ENCODE results near the gene PLXNA3. TPM values are rescaled to one million over a fixed set of nuclear protein-coding genes. Genes with fewer than 3 reads are reported as not detected.

Gene PLXNA3
- polyA plus RNA-seq, 1 of the 3 experiments (the other 2 are of a cell fraction), result 33.2 TPM

GRCh38 chrX:154472685-154473632 lies 14.9 kb downstream of the PLXNA3 start:
- H2AFZ ChIP-seq (ENCODE audit: low read depth), result no peak overlapping the region
- peaks cover 0 to 4% of the 10 kb centered on the region in 2 experiments; a peak in 1 of 4 replicates for H3K4me1 ChIP-seq (ENCODE audit: control insufficient read depth in 1 of 2, insufficient read depth in 2 of 2, low read depth in 1 of 2, low read length in 1 of 2)
- H3K36me3 ChIP-seq (replicated peaks in 1 of 2; ENCODE audit: control insufficient read depth in 1 of 2, insufficient read depth in 2 of 2, low read length in 1 of 2), result peaks cover 0 to 6% of the 10 kb centered on the region in 2 experiments
- H3K9me3 ChIP-seq, result no peaks in the 10 kb centered on the region
- 67% methylated on average over 21 of the region's 28 CpGs for WGBS (ENCODE audit: low lambda C conversion rate)
- H4K20me1 ChIP-seq (ENCODE audit: insufficient read depth), result 0 out of 2 replicates have a peak, but pooled peaks cover 8% of the 10 kb centered on the region
- DNase-seq, result no peak
- H3K9me2 ChIP-seq, result no peaks in the 10 kb centered on the region
- H3K27ac ChIP-seq (ENCODE audit: low read depth in 2 of 2, low read length in 1 of 2), result no peak overlapping the region
- H3F3A ChIP-seq (replicated peaks; ENCODE audit: insufficient read depth), result peaks cover 14% of the 10 kb centered on the region
- H3K79me2 ChIP-seq (ENCODE audit: insufficient read depth), result no peaks in the 10 kb centered on the region; the same call in 1 of the 2 replicates
- TF ChIP-seq MEF2A (IDR thresholded peaks at IDR 0.05; ENCODE audit: borderline replicate concordance, low read depth) (no peak), FOSL2 (IDR thresholded peaks at IDR 0.05; ENCODE audit: borderline replicate concordance, low read depth) (no peak), FOXM1 (IDR thresholded peaks at IDR 0.05; ENCODE audit: low read depth) (no peak), ELF1 (IDR thresholded peaks at IDR 0.05) (no peak), RAD21 (IDR thresholded peaks at IDR 0.05; ENCODE audit: low read length) (no peak), TEAD4 (IDR thresholded peaks at IDR 0.05; ENCODE audit: borderline replicate concordance, insufficient read depth) (no peak), PBX3 (IDR thresholded peaks at IDR 0.05) (no peak), USF2 (IDR thresholded peaks at IDR 0.05; ENCODE audit: borderline replicate concordance, low read depth, low read length) (no peak)
- TF ChIP-seq, protein P1, sequence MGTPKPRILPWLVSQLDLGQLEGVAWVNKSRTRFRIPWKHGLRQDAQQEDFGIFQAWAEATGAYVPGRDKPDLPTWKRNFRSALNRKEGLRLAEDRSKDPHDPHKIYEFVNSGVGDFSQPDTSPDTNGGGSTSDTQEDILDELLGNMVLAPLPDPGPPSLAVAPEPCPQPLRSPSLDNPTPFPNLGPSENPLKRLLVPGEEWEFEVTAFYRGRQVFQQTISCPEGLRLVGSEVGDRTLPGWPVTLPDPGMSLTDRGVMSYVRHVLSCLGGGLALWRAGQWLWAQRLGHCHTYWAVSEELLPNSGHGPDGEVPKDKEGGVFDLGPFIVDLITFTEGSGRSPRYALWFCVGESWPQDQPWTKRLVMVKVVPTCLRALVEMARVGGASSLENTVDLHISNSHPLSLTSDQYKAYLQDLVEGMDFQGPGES (IDR thresholded peaks at IDR 0.05; ENCODE audit: low read depth, low read length), result no peak
- POLR2A ChIA-PET, result no interaction called here
- no peak overlapping the region for H3K4me3 ChIP-seq (ENCODE audit: low read depth in 2 of 2, low read length in 1 of 2)
- no peak overlapping the region for H3K9ac ChIP-seq
- H3K27me3 ChIP-seq (ENCODE audit: insufficient read depth), result peaks cover 13% of the 10 kb centered on the region
- CTCF ChIA-PET, result interaction anchor here (1.2 kb wide), 1 partner anchor 13 kb away, joined by 3 read pairs; no protein-coding TSS in a partner anchor
- no peak overlapping the region for H3K4me2 ChIP-seq

- Histone ChIP-seq H3K4me1 (ENCODE audit: control insufficient read depth in 1 of 2, insufficient read depth in 2 of 2, low read depth in 1 of 2, low read length in 1 of 2) (peaks cover 0 to 6% of the 10 kb centered on the region in 2 experiments; a peak in 1 of 4 replicates), H3K9me3 (no peaks in the 10 kb centered on the region), H3K9me2 (no peaks in the 10 kb centered on the region), H3F3A (replicated peaks; ENCODE audit: insufficient read depth) (peaks cover 14% of the 10 kb centered on the region), H3K79me2 (ENCODE audit: insufficient read depth) (no peaks in the 10 kb centered on the region; the same call in 1 of the 2 replicates), H3K9ac (no peak overlapping the region), H3K4me3 (ENCODE audit: low read depth in 2 of 2, low read length in 1 of 2) (no peak overlapping the region), H4K20me1 (ENCODE audit: insufficient read depth) (0 out of 2 replicates have a peak, but pooled peaks cover 8% of the 10 kb centered on the region), H2AFZ (ENCODE audit: low read depth) (no peak overlapping the region), H3K27ac (ENCODE audit: low read depth in 2 of 2, low read length in 1 of 2) (no peak overlapping the region), H3K36me3 (replicated peaks in 1 of 2; ENCODE audit: control insufficient read depth in 1 of 2, insufficient read depth in 2 of 2, low read length in 1 of 2) (peaks cover 0 to 6% of the 10 kb centered on the region in 2 experiments), H3K4me2 (no peak overlapping the region), H3K27me3 (ENCODE audit: insufficient read depth) (peaks cover 13% of the 10 kb centered on the region)
- CTCF ChIA-PET, result interaction anchor here (1.2 kb wide), 1 partner anchor 13 kb away, joined by 3 read pairs; no protein-coding TSS in a partner anchor
- POLR2A ChIA-PET, result no interaction called here
- 48% methylated on average over 7 of the region's 7 CpGs for WGBS (ENCODE audit: low lambda C conversion rate)
- TF ChIP-seq RXRA (IDR thresholded peaks at IDR 0.05; ENCODE audit: borderline replicate concordance, low read depth), result no peak
- no peak for TF ChIP-seq RAD21 (IDR thresholded peaks at IDR 0.05; ENCODE audit: low read length)
- no peak for TF ChIP-seq NFIC (IDR thresholded peaks at IDR 0.05; ENCODE audit: borderline replicate concordance)
- no peak for TF ChIP-seq RCOR1 (IDR thresholded peaks at IDR 0.05; ENCODE audit: low read length)
- TF ChIP-seq, protein P2, sequence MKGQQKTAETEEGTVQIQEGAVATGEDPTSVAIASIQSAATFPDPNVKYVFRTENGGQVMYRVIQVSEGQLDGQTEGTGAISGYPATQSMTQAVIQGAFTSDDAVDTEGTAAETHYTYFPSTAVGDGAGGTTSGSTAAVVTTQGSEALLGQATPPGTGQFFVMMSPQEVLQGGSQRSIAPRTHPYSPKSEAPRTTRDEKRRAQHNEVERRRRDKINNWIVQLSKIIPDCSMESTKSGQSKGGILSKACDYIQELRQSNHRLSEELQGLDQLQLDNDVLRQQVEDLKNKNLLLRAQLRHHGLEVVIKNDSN (IDR thresholded peaks at IDR 0.05; ENCODE audit: borderline replicate concordance, low read depth), result no peak
- TF ChIP-seq JUND (IDR thresholded peaks at IDR 0.05), result no peak
- no peak for TF ChIP-seq CHD2 (IDR thresholded peaks at IDR 0.05; ENCODE audit: low read length, partially characterized antibody)
- no peak for TF ChIP-seq SIN3A (IDR thresholded peaks at IDR 0.05; ENCODE audit: borderline replicate concordance, low read depth, low read length)
- TF ChIP-seq USF2 (IDR thresholded peaks at IDR 0.05; ENCODE audit: borderline replicate concordance, low read depth, low read length), result no peak
- no peak for TF ChIP-seq RFX5 (IDR thresholded peaks at IDR 0.05; ENCODE audit: low read length)
- TF ChIP-seq FOSL2 (IDR thresholded peaks at IDR 0.05; ENCODE audit: borderline replicate concordance, low read depth), result no peak
- no peak for TF ChIP-seq MEF2A (IDR thresholded peaks at IDR 0.05; ENCODE audit: borderline replicate concordance, low read depth)
- DNase-seq, result no peak
Measured at GRCh38 chrX:154473683-154474082, 15.6 kb downstream of the PLXNA3 start.

Data from SK-N-SH (cell line).